ENCODE results near the gene SLC1A5.

GRCh38 chr19:46791944-46792343 is 3.5 kb upstream of the SLC1A5 start:
- no peak for TF ChIP-seq CTCF (IDR thresholded peaks at IDR 0.05)
- TF ChIP-seq EP300 (IDR thresholded peaks at IDR 0.05) = no peak
- TF ChIP-seq POLR2A (IDR thresholded peaks at IDR 0.05) = no peak

Measured in tibial nerve (tissue), 4 donors.